H1 (cell line): ENCODE measurements around the gene AIG1. TPM values are rescaled to one million over a fixed set of nuclear protein-coding genes. Genes with fewer than 3 reads are reported as not detected.

Experiments used
- CBX8 ChIP-seq: fragments of 300-800, 300-1000 bp; sonication (generic); IDR thresholded peaks from 2 replicates; pipeline ENCODE4 v1.7.1; 2016; ENCODE audit warnings: low read depth, low read length, borderline replicate concordance
- EGR1 ChIP-seq: IDR thresholded peaks from 2 replicates; pipeline ENCODE4 v1.6.1; 2011; ENCODE audit warnings: low read depth, low read length, borderline replicate concordance
- MAFK ChIP-seq: IDR thresholded peaks from 2 replicates; pipeline ENCODE4 v1.6.1; 2012; ENCODE audit warnings: low read depth, mild to moderate bottlenecking, improper control_type of control experiment, low read length
- SIN3A ChIP-seq, 2 experiments: IDR thresholded peaks in 1 of 2; conservative IDR thresholded peaks in 1 of 2; 2 replicates each; pipeline ENCODE4 v1.6.1; 2011 to 2012; ENCODE audit warnings: low read length in 2 of 2, improper control_type of control experiment in 1 of 2, low read depth in 1 of 2, mild to moderate bottlenecking in 1 of 2
- polyA plus RNA-seq, 7 experiments: library from polyadenylated mRNA; depleted of rRNA in 3 of 7; stranded (reverse) in 5 of 7; unstranded in 2 of 7; fragments of >200 nt in 5 of 7; fragments of 200-250 nt in 2 of 7; gene quantifications; 1 replicate in 5 of 7; 2 replicates in 1 of 7; 4 replicates in 1 of 7; pipeline versions ENCODE4 v1.2.1 to v1.2.3, GENCODE V29; 2011 to 2013; ENCODE audit warnings: missing spikeins in 2 of 7, mixed read lengths in 2 of 7
- total RNA-seq: library from RNA; stranded (reverse); fragmentation: NEBNext Ultra II Directional; extraction: Animal tissue kit (Norgen Biotek cat#: 25700); gene quantifications from 2 replicates; pipeline ENCODE4 v1.2.1, GENCODE V29; 2021

AIG1 gene
- total and polyA plus RNA-seq, 2 of the 8 experiments (the other 6 are each of a cell fraction or from before 2014, with no cell fraction given) = 56.6 to 58.4 TPM

- TF ChIP-seq EGR1 = no peak
- no peak for TF ChIP-seq MAFK
- no peak for TF ChIP-seq SIN3A (conservative IDR thresholded peaks at IDR 0.05 in 1 of 2, IDR thresholded peaks at IDR 0.05 in 1 of 2; ENCODE audit: low read depth in 1 of 2, low read length in 2 of 2)
- TF ChIP-seq CBX8 = no peak
- TF ChIP-seq, all 59 proteins: peak for 0
These were observed 285.3 kb downstream of the AIG1 start (continued) for GRCh38 chr6:143346004-143346403.
